Activated naive CD8-positive, alpha-beta T cell (primary cell): ENCODE results near the gene BLCAP.
"Not testable (repeated sequence)": the region's sequence is repeated elsewhere in the genome, so short reads cannot be mapped to it uniquely, and the experiment has no call there.

Experiments used
- H3K27ac Mint-ChIP-seq: one replicate; pipeline ENCODE4 v1.8.0; 2021; ENCODE audit warnings: mixed read lengths
- H3K27me3 Mint-ChIP-seq: one replicate; pipeline ENCODE4 v1.8.0; 2021; ENCODE audit warnings: mixed read lengths
- H3K36me3 Mint-ChIP-seq: one replicate; pipeline ENCODE4 v1.8.0; 2021; ENCODE audit warnings: mixed read lengths
- H3K4me1 Mint-ChIP-seq: one replicate; pipeline ENCODE4 v1.8.0; 2021; ENCODE audit warnings: low read depth, mixed read lengths
- H3K4me3 Mint-ChIP-seq: one replicate; pipeline ENCODE4 v1.8.0; 2021; ENCODE audit warnings: mild to moderate bottlenecking, mixed read lengths
- H3K9me3 Mint-ChIP-seq: one replicate; pipeline ENCODE4 v1.8.0; 2021; ENCODE audit warnings: low read depth, mixed read lengths

The BLCAP gene

DNA sequence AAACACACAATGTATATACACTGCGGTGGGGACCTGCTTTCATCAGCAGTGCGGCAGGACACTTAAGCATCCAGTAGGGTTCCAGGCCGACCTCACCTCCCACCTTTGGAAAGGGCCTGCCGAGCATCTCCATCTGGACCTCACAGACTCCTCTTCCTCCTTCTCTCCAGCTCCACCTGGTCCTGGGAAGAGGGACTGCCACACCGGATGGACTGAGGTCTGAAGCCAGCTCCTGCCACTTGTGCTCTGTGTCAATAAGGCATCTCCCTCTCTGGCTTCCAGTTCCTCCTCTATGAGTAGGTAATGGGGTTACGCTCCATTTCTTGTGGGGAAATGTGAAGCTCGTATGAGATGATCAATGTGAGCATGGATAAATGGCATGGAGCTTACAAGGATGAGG lies 25.7 kb downstream of the BLCAP start:
- Mint-ChIP-seq H3K9me3 (no peaks in the 10 kb centered on the region), H3K27ac (no peak overlapping the region), H3K27me3 (no peaks in the 10 kb centered on the region), H3K4me3 (no peak overlapping the region), H3K4me1 (no peaks in the 10 kb centered on the region), H3K36me3 (peaks cover 3% of the 10 kb centered on the region)

DNA sequence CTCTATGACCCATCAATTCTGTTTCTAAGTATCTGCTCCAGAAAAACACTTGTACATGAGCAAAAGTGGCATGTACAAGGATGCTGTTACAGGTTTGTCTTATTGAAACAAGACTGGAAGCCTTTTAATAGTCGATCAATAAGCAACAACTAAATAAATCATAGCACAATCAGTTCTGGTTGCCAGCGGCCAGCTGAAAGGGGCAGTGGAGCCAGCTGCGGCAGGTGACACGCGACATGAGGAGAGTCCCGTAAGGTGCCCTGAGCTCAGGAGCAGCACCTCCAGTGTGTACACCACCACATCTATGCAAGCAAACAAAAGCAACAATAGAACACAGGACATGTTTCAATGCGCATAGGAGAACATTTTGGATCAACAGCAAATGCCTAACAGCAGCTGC lies 27.4 kb downstream of the BLCAP start:
- Mint-ChIP-seq H3K27me3 (no peaks in the 10 kb centered on the region), H3K36me3 (peaks cover 5% of the 10 kb centered on the region), H3K27ac (no peak overlapping the region), H3K4me3 (no peak overlapping the region), H3K4me1 (no peaks in the 10 kb centered on the region), H3K9me3 (no peaks in the 10 kb centered on the region)

DNA sequence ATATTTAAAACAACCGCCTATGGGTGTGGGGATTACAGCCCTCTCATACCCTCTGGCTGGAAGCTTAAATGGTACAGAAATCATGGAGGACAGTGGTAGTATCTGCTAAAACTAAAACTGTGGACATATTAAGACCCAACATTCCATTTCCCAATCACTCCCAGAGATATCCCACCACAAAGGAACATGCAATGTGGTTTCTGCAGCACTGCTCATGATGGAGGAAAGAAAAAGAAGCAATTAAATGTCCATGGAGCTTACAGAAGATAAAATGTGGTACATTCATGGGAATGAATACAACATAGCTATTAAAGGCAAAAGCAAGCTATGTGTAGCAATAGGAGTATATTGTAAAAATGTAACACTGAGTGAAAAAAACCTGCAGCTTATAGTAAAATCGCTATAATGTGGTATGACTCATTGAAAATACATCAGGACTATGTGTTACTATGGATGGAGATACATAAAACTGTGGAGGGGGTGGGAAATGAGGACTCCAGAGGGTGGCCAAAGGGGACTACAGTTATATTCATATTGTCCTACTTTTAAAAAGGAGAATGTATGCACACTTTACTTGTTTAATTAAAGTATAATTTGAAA lies 29.5 kb downstream of the BLCAP start:
- Mint-ChIP-seq H3K36me3 (peaks cover 5% of the 10 kb centered on the region), H3K4me1 (no peaks in the 10 kb centered on the region), H3K27ac (no peak overlapping the region), H3K27me3 (no peaks in the 10 kb centered on the region), H3K4me3 (no peak overlapping the region), H3K9me3 (no peaks in the 10 kb centered on the region)

DNA sequence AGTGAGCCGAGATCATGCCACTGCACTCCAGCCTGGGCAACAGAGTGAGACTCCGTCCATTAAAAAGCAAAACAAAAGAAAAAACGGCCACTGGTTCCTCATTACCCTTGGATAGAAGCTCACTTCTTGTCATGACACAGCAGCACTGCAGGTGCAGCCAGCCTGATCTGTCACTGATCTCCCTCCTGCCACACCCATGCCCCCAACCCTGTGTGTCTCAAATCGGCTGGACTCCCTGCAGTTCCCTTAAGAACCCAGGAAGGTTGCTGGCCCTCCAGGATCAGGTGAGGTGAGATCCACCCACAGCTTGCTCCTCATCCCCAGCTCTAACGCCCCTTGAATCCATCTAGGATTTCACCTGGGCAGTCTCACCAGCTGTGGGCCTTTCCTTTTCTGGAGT lies 32.9 kb downstream of the BLCAP start:
- H3K27ac Mint-ChIP-seq, result no peak overlapping the region
- H3K4me3 Mint-ChIP-seq, result no peak overlapping the region
- H3K27me3 Mint-ChIP-seq, result peaks cover 2% of the 10 kb centered on the region
- H3K4me1 Mint-ChIP-seq, result no peaks in the 10 kb centered on the region
- H3K9me3 Mint-ChIP-seq, result no peaks in the 10 kb centered on the region
- H3K36me3 Mint-ChIP-seq, result peaks cover 20% of the 10 kb centered on the region

DNA sequence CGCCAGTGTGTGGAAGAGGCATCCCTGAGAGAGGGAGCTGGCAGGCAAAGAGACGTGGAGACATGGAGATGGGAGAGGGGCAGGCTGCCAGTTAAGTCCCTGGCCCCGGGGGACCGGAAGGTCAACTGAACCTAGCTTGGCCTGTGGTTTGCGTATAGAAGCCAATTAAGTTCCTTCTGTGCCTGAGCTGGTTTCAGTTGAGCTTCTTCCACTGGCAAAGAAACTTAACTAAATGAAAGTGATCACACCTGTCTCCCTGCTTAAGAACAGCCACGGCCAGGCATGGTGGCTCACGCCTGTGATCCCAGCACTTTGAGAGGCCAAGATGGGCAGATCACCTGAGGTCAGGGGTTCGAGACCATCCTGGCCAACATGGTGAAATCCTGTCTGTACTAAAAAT lies 33.4 kb downstream of the BLCAP start:
- peaks cover 2% of the 10 kb centered on the region for H3K27me3 Mint-ChIP-seq
- no peaks in the 10 kb centered on the region for H3K9me3 Mint-ChIP-seq
- H3K4me1 Mint-ChIP-seq, result no peaks in the 10 kb centered on the region
- H3K27ac Mint-ChIP-seq, result no peak overlapping the region
- H3K4me3 Mint-ChIP-seq, result no peak overlapping the region
- peaks cover 20% of the 10 kb centered on the region for H3K36me3 Mint-ChIP-seq

DNA sequence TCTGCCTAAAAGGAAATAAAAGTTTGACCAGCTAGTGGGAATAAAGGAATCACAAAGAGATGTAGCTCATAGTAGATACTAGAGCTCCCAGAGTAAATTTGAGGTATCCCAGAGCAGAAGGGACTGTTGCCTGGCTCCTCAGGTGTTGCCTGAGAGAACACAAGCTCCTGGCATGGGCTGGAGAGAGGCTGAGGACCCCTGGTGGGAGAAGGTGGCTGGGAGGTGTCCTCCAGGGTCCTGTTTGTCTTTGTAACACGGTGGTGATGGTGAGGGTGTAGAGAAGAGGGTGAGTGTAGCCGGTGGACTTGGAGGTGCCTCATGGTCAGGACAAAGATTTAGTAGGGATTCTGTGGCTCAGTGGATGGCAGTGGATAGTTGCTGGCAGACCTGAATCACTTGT lies 34.7 kb downstream of the BLCAP start:
- Mint-ChIP-seq H3K27me3 (peaks cover 2% of the 10 kb centered on the region), H3K4me1 (no peaks in the 10 kb centered on the region), H3K9me3 (no peaks in the 10 kb centered on the region), H3K4me3 (no peak overlapping the region), H3K36me3 (peaks cover 20% of the 10 kb centered on the region), H3K27ac (no peak overlapping the region)

DNA sequence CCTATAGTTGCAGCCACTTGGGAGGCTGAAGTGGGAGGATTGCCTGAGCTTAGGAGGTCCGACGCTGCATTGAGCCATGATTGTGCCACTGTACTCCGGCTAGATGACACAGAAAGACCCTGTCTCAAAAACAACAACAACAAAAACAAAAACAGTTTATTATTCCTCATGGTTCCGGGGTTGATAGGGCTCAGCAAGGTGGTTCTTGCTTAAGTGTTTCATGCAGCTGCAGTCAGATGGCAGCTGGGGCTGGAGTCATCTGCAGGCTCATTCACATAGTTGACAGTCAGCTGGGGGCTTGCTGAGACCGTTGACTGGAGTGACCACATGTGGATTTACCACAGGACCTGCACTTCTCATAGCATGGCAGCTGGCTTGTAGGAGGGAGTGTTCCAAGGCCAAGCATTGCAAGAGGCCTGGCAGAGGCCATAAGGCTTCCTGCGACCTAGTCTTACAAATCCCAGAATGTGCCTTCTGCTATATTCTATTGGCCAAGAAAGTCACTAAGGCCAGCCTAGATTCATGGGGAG lies 35.5 kb downstream of the BLCAP start:
- Mint-ChIP-seq H3K27ac (no peak overlapping the region), H3K4me1 (no peaks in the 10 kb centered on the region), H3K27me3 (peaks cover 7% of the 10 kb centered on the region), H3K36me3 (peaks cover 18% of the 10 kb centered on the region), H3K9me3 (no peaks in the 10 kb centered on the region), H3K4me3 (no peak overlapping the region)

DNA sequence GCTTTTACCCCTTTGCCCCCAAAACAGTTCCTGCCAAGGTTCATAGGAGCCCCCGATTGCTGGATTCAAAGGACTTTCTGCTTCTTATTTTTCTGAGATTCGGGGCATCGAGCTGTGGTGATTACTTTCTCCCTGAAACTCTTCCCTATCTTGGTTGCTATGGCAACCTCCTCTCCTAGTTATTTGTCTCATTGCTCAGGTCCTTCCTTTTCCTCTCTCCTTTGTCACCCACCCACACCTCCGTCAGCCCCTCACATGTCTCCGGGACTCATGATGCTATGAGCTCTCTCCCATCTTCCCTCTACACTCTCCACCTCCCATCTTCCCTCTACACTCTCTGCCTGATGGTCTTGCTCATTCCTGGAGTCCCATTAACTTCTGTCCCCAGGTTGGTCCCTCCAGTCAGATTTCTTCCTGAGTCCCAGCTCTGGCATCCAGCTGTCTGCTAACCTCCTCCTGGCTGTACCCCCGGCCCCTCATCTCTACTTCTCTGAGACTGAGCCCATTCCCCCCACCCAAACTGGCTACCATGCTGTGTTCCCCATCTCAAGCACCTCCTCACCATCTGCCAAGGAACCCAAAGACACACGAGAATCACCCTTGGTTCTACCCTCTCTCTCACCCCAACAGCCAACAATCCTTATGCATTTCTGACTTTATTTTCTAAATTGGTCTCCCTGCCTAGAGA lies 36.9 kb downstream of the BLCAP start:
- Mint-ChIP-seq H3K9me3 (no peaks in the 10 kb centered on the region), H3K27ac (no peak overlapping the region), H3K4me3 (no peak overlapping the region), H3K36me3 (peaks cover 15% of the 10 kb centered on the region), H3K27me3 (peaks cover 7% of the 10 kb centered on the region), H3K4me1 (no peaks in the 10 kb centered on the region)

DNA sequence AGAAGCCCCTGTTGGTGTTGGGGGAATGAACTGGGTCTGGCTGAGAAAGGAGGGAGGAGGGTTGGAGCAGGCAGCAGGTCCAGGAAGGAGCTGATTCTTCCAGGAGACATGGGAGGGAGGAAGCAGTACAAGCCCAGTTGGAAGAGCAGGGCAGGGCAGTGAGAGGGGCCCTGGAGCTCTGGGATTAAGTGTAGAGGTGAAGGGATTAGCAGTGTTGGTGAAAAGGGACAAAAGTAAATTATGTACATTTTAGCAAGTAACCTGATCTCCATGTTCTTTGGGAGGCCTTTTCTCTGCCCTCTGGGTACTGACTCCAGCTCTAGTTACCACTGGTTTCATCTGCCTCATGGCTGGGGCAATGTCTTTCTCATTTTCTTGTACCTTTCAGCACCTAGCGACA lies 41.5 kb downstream of the BLCAP start:
- H3K27me3 Mint-ChIP-seq, result peaks cover 13% of the 10 kb centered on the region
- H3K36me3 Mint-ChIP-seq, H3K27ac Mint-ChIP-seq, H3K9me3 Mint-ChIP-seq, H3K4me3 Mint-ChIP-seq, H3K4me1 Mint-ChIP-seq: not testable (repeated sequence)

DNA sequence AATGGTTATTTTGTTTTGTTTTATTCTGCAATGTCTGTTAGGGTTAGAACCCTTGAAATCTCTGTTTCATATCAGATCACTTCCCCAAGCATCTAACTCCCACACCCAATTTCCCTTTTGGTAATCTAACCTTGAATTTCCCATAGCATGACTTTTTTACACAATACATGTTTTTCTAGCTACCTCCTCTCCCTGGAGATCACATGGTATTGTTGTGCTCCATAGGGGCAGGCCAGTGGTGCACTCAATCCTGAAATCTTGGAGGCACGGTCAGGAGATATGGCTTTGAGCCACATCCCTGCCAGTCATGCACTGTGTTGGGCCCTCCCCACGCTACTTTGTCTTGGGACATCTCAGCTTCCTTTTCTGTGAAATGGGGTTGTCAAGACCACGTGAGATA lies 43.3 kb downstream of the BLCAP start:
- Mint-ChIP-seq H3K27me3 (peaks cover 21% of the 10 kb centered on the region), H3K36me3 (no peaks in the 10 kb centered on the region), H3K27ac (no peak overlapping the region), H3K9me3 (no peaks in the 10 kb centered on the region), H3K4me3 (no peak overlapping the region), H3K4me1 (no peaks in the 10 kb centered on the region)

DNA sequence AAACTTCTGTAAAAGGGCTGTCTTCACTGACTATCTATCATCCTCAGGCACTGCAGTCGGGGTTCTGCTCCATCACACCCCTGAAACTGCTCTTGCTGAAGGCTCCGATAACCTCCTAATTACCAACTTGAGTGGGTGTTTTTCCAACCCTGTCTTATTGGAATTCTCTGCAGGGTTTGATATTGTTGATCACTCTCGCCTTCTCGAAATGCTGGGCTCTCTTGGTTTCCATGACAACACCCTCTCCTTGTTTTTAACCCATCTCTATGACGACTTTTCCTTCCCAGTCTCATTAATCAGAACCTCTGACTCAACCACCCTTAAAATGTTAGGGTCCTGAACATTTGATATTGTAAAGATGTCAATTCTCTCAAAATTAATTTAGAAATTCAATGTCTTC lies 46.1 kb downstream of the BLCAP start:
- no peaks in the 10 kb centered on the region for H3K4me1 Mint-ChIP-seq
- H3K36me3 Mint-ChIP-seq, result no peaks in the 10 kb centered on the region
- no peak overlapping the region for H3K27ac Mint-ChIP-seq
- no peak overlapping the region for H3K4me3 Mint-ChIP-seq
- peaks cover 15% of the 10 kb centered on the region for H3K27me3 Mint-ChIP-seq
- H3K9me3 Mint-ChIP-seq, result no peaks in the 10 kb centered on the region

DNA sequence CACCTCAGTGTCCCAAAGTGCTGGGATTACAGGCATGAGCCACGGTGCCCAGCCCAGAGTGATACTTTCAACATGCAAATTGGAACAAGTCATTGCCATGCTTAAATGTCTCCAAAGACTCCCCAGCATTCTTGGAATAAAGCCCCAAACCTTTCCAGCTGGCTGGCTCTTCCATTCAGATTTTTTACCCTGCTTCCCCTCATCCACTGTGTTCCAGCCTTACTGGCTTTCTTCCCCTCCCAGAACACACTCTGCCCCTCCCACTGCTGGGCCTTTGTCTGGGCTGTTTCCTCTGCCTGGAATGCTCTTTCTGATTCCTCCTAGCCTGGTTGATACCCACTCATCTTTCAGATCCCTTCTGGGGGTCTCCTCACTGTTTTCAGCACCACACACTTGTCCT lies 46.8 kb downstream of the BLCAP start:
- Mint-ChIP-seq H3K4me1 (no peaks in the 10 kb centered on the region), H3K4me3 (no peak overlapping the region), H3K9me3 (no peaks in the 10 kb centered on the region), H3K36me3 (no peaks in the 10 kb centered on the region), H3K27ac (no peak overlapping the region), H3K27me3 (peaks cover 15% of the 10 kb centered on the region)

DNA sequence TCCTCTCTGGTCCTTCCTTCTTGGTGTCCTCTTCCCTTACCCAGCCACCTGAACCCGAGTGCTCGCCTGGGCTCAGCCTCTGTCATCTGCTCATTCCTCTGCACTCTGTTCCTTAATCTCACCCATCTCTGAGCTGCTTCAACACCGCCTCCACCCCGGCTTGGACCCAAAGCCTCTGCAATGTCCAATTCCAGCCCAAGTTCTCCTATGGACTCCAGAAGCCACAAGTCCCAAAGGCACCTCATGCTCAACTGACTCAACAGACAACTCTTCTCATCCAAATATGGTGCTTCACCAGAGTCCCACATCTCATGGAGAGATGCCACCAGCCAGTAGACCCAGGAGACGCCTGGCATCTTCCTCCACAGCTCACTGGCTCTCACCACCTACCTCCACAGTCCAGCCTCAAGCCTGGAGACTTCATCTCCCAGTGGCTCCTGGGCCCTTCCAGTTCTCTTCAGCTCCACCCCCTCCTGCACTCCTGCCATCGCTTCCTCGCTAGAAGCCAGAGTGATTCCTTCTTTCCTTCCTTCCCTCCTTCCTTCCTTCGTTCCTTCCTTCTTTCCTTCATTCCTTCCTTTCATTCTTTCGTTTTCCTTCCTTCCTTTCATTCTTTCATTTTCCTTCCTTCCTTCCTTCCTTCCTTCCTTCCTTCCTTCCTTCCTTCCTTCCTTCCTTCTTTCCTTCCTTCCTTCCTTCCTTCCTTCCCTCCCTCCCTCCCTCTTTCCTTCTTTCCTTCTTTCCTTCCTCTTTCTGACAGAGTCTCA lies 47.6 kb downstream of the BLCAP start:
- no peaks in the 10 kb centered on the region for H3K4me1 Mint-ChIP-seq

DNA sequence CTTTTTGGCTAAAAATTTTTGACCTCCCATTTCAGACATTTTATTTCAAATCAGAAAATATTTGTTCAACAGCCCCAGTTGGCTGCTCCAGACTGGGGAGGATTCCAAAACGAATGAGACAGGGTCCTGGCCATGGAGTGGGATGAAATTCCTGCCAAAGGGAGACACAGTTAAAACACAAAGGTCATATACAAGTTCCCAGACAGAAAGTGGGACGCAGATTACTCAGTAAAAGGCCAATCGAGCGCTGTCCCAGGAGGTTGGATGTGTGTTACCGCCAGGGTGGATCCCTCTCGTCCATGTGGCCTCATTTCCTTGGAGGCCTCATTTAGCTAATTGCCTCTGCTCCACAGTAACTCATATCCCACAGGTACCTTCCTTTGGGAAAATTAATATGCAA lies 48.4 kb downstream of the BLCAP start:
- Mint-ChIP-seq H3K4me3 (no peak overlapping the region), H3K9me3 (no peaks in the 10 kb centered on the region), H3K27ac (no peak overlapping the region)

More for the DNA sequence above, 47.6 kb downstream of the BLCAP start:
- H3K27ac Mint-ChIP-seq, result no peak overlapping the region
- no peak overlapping the region for H3K4me3 Mint-ChIP-seq
- H3K9me3 Mint-ChIP-seq, result no peaks in the 10 kb centered on the region
- H3K36me3 Mint-ChIP-seq, result no peaks in the 10 kb centered on the region
- peaks cover 11% of the 10 kb centered on the region for H3K27me3 Mint-ChIP-seq

DNA sequence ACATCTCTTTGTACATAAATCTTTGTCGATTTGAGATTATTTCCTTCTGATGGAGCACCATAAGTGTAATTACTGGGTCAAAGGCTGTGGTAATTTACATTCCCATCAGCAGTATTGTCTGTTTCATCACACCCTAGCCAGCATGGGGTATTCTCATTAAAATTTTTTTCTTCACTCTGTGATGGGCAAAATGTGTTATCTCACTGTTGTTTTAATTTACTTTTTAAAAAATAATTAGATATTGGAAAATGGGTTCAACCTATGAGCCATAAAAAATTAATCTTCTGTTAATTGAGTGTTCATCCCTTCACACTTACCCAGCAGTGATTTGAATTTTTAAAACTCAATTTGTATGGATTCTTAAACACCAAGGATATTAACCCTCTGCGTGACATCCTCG lies 50.6 kb downstream of the BLCAP start:
- H3K4me1 Mint-ChIP-seq, result no peaks in the 10 kb centered on the region
- no peaks in the 10 kb centered on the region for H3K9me3 Mint-ChIP-seq
- no peak overlapping the region for H3K27ac Mint-ChIP-seq
- H3K4me3 Mint-ChIP-seq, result no peak overlapping the region
- H3K36me3 Mint-ChIP-seq, result no peaks in the 10 kb centered on the region
- H3K27me3 Mint-ChIP-seq, result peaks cover 13% of the 10 kb centered on the region

More for the DNA sequence above, 48.4 kb downstream of the BLCAP start:
- Mint-ChIP-seq H3K36me3 (no peaks in the 10 kb centered on the region), H3K27me3 (peaks cover 13% of the 10 kb centered on the region), H3K4me1 (no peaks in the 10 kb centered on the region)
